Smooth muscle cell (in vitro differentiated cells): ENCODE results near the gene EPYC. TPM values are rescaled to one million over a fixed set of nuclear protein-coding genes. Genes with fewer than 3 reads are reported as not detected.

Source experiments
- DNase-seq: peaks from one replicate; lab custom pipeline; 2025; ENCODE audit not compliant: unreplicated experiment; lab: John Stamatoyannopoulos, UW
- H2AFZ ChIP-seq: fragments of 200-600 bp; sonication (generic); 2 replicates; pipeline ENCODE4 v1.6.0; 2016; ENCODE audit warnings: antibody characterized with exemption, low read depth, mild to moderate bottlenecking
- H3F3A ChIP-seq: fragments of 200-600 bp; sonication (generic); 2 replicates; pipeline ENCODE4 v1.6.0; 2017; ENCODE audit warnings: antibody characterized with exemption, low read depth
- H3K27ac ChIP-seq: fragments of 200-600 bp; sonication (generic); 2 replicates; pipeline ENCODE4 v1.5.1; 2016; ENCODE audit warnings: low read depth, mild to moderate bottlenecking
- H3K27me3 ChIP-seq: fragments of 200-600 bp; sonication (generic); 2 replicates; pipeline ENCODE4 v1.6.1; 2016; ENCODE audit warnings: low read depth, mild to moderate bottlenecking
- H3K36me3 ChIP-seq: fragments of 200-600 bp; sonication (generic); 2 replicates; pipeline ENCODE4 v1.5.1; 2016; ENCODE audit warnings: low read depth
- H3K4me1 ChIP-seq: fragments of 200-600 bp; sonication (generic); 2 replicates; pipeline ENCODE4 v1.5.1; 2016; ENCODE audit warnings: low read depth
- H3K4me2 ChIP-seq: fragments of 200-600 bp; sonication (generic); 2 replicates; pipeline ENCODE4 v1.6.0; 2016; ENCODE audit warnings: mild to moderate bottlenecking
- H3K4me3 ChIP-seq: fragments of 200-600 bp; sonication (generic); 2 replicates; pipeline ENCODE4 v1.5.1; 2016; ENCODE audit warnings: mild to moderate bottlenecking
- H3K79me2 ChIP-seq: fragments of 200-600 bp; sonication (generic); 2 replicates; pipeline ENCODE4 v1.6.0; 2016; ENCODE audit warnings: low read depth, mild to moderate bottlenecking
- H3K9ac ChIP-seq: fragments of 200-600 bp; sonication (generic); 2 replicates; pipeline ENCODE4 v1.6.0; 2016; ENCODE audit warnings: low read depth
- H3K9me3 ChIP-seq: fragments of 200-600 bp; sonication (generic); replicated peaks from 2 replicates; pipeline ENCODE4 v1.5.1; 2016; ENCODE audit warnings: low read depth
- H4K20me1 ChIP-seq: fragments of 200-600 bp; sonication (generic); 2 replicates; pipeline ENCODE4 v1.6.0; 2016; ENCODE audit warnings: low read depth
- CTCF ChIP-seq: fragments of 200-600 bp; sonication (generic); IDR thresholded peaks from 2 replicates; pipeline ENCODE4 v1.5.1; 2017; ENCODE audit warnings: borderline replicate concordance, mild to moderate bottlenecking, antibody characterized with exemption; ENCODE audit not compliant: insufficient read depth, poor library complexity, severe bottlenecking
- WGBS: methylation state at CpG from one replicate; pipeline ENCODE4 v1.1.7; 2016; ENCODE audit warnings: low lambda C conversion rate; 5-methylcytosine and 5-hydroxymethylcytosine counted together
- polyA plus RNA-seq: library from polyadenylated mRNA; unstranded; fragments of >200 nt; fragmentation: Nextera tagmentation; extraction: Ambion mirVana; gene quantifications from 2 replicates; pipeline ENCODE4 v1.2.1, GENCODE V29; 2016
- total RNA-seq: library from RNA; depleted of rRNA; stranded (reverse); fragments of >200 nt; gene quantifications from 2 replicates; pipeline ENCODE4 v1.2.3, GENCODE V29; 2014

EPYC gene
- total and polyA plus RNA-seq, 2 experiments from 2014 or later, result 0.13 to 1.1 TPM

GRCh38 chr12:90917431-90917830, 87.3 kb downstream of the EPYC start:
- H2AFZ ChIP-seq, result no peak overlapping the region
- 68% methylated on average over 2 of the region's 2 CpGs for WGBS
- TF ChIP-seq CTCF, result no peak

GRCh38 chr12:90916516-90916915, 88.3 kb downstream of the EPYC start:
- H3K36me3 ChIP-seq, result no peaks in the 10 kb centered on the region
- H3F3A ChIP-seq, result no peaks in the 10 kb centered on the region
- no peak overlapping the region for H3K4me3 ChIP-seq
- no peaks in the 10 kb centered on the region for H4K20me1 ChIP-seq
- no peaks in the 10 kb centered on the region for H3K4me1 ChIP-seq
- no peaks in the 10 kb centered on the region for H3K79me2 ChIP-seq
- no peak overlapping the region for H3K9ac ChIP-seq
- no peak for TF ChIP-seq CTCF
- no peak overlapping the region for H2AFZ ChIP-seq
- H3K27ac ChIP-seq, result no peak overlapping the region
- H3K27me3 ChIP-seq, result no peaks in the 10 kb centered on the region
- no peak overlapping the region for H3K4me2 ChIP-seq
- no peak for DNase-seq
- H3K9me3 ChIP-seq, result no peaks in the 10 kb centered on the region

More at GRCh38 chr12:90917431-90917830, 87.3 kb downstream of the EPYC start:
- DNase-seq, result no peak
- no peak overlapping the region for H3K9ac ChIP-seq
- no peaks in the 10 kb centered on the region for H3K79me2 ChIP-seq
- no peak overlapping the region for H3K4me3 ChIP-seq
- no peaks in the 10 kb centered on the region for H3K36me3 ChIP-seq
- no peaks in the 10 kb centered on the region for H3K27me3 ChIP-seq
- H3F3A ChIP-seq, result no peaks in the 10 kb centered on the region
- H3K4me2 ChIP-seq, result no peak overlapping the region
- no peak overlapping the region for H3K27ac ChIP-seq
- no peaks in the 10 kb centered on the region for H3K4me1 ChIP-seq
- H3K9me3 ChIP-seq, result no peaks in the 10 kb centered on the region
- no peaks in the 10 kb centered on the region for H4K20me1 ChIP-seq

GRCh38 chr12:90915353-90915752, 89.4 kb downstream of the EPYC start:
- WGBS, result 91% methylated on average over 2 of the region's 2 CpGs
- H3F3A ChIP-seq, result no peaks in the 10 kb centered on the region

More at GRCh38 chr12:90915353-90915752, 89.4 kb downstream of the EPYC start:
- DNase-seq, result no peak
- Histone ChIP-seq H3K9me3 (no peaks in the 10 kb centered on the region), H2AFZ (no peak overlapping the region), H3K4me2 (no peak overlapping the region), H3K4me3 (no peak overlapping the region), H4K20me1 (no peaks in the 10 kb centered on the region), H3K9ac (no peak overlapping the region), H3K27me3 (no peaks in the 10 kb centered on the region), H3K36me3 (no peaks in the 10 kb centered on the region), H3K4me1 (no peaks in the 10 kb centered on the region), H3K79me2 (no peaks in the 10 kb centered on the region), H3K27ac (no peak overlapping the region)
- TF ChIP-seq CTCF, result no peak

Other genes starting within 250 kb of the EPYC start
- not detected in 2 replicates for gene CCER1, start 49.8 kb downstream of the EPYC start, total RNA-seq
- gene CCER1, start 49.8 kb downstream of the EPYC start, polyA plus RNA-seq, result not detected in 2 replicates
- not detected in 2 replicates for gene KERA, start 53.1 kb upstream of the EPYC start, total RNA-seq
- gene KERA, start 53.1 kb upstream of the EPYC start, polyA plus RNA-seq, result not detected in 2 replicates
- gene LUM, start 106.5 kb upstream of the EPYC start, total RNA-seq, result 7,849 and 9,477 TPM in 2 replicates
- 4,053 and 5,541 TPM in 2 replicates for gene LUM, start 106.5 kb upstream of the EPYC start, polyA plus RNA-seq
- gene DCN, start 177.8 kb upstream of the EPYC start, total RNA-seq, result 1,657 and 1,844 TPM in 2 replicates
- gene DCN, start 177.8 kb upstream of the EPYC start, polyA plus RNA-seq, result 1,043 and 1,354 TPM in 2 replicates